ENCODE data around the gene GPHN. TPM values are rescaled to one million over a fixed set of nuclear protein-coding genes. Genes with fewer than 3 reads are reported as not detected.

The GPHN gene
- total and polyA plus RNA-seq, 2 of the 8 experiments (the other 6 are each of a cell fraction or from before 2014, with no cell fraction given): 6.0 to 16.0 TPM

GRCh38 chr14:67129768-67130167 lies 621.8 kb downstream of the GPHN start:
- H3K18ac ChIP-seq (ENCODE audit: extremely low read depth, low read length): no peak overlapping the region
- H4K5ac ChIP-seq (ENCODE audit: insufficient read length, low read depth, low read length): no peak overlapping the region
- H2BK15ac ChIP-seq (ENCODE audit: low read length): no peak overlapping the region
- no peaks in the 10 kb centered on the region for H4K20me1 ChIP-seq (replicated peaks in 1 of 2; ENCODE audit: control insufficient read depth in 1 of 2, insufficient read depth in 2 of 2, low read length in 2 of 2)
- no peak for FAIRE-seq
- H2BK5ac ChIP-seq (ENCODE audit: low read depth, low read length): no peak overlapping the region
- no peaks in the 10 kb centered on the region for H3K79me2 ChIP-seq (ENCODE audit: control insufficient read depth in 1 of 2, insufficient read depth in 2 of 2, low read length in 2 of 2)
- H3K9ac ChIP-seq (replicated peaks in 1 of 4; ENCODE audit: extremely low read depth in 1 of 4, low read depth in 3 of 4, low read length in 3 of 4): no peak overlapping the region
- H3K79me1 ChIP-seq (ENCODE audit: low read depth, low read length): no peaks in the 10 kb centered on the region
- H3K9me3 ChIP-seq (ENCODE audit: insufficient read depth in 2 of 2, low read depth in 1 of 2, low read length in 1 of 2): no peaks in the 10 kb centered on the region
- no peak overlapping the region for H2AK5ac ChIP-seq (ENCODE audit: low read depth, low read length)
- H3K23ac ChIP-seq (ENCODE audit: insufficient read length): no peak overlapping the region
- no peak overlapping the region for H2AFZ ChIP-seq (ENCODE audit: low read length)
- no peak overlapping the region for H4K8ac ChIP-seq (ENCODE audit: extremely low read depth, insufficient read depth, low read length)
- H3K56ac ChIP-seq (replicated peaks; ENCODE audit: insufficient read length, low read depth, low read length): no peak overlapping the region
- no peaks in the 10 kb centered on the region for H3K36me3 ChIP-seq (ENCODE audit: control insufficient read depth in 2 of 4, insufficient read depth in 4 of 4, low read length in 3 of 4)
- no peak overlapping the region for H3K27ac ChIP-seq (ENCODE audit: low read depth, low read length)
- H3K27me3 ChIP-seq (replicated peaks in 1 of 4; ENCODE audit: control insufficient read depth in 3 of 4, extremely low read depth in 1 of 4, insufficient read depth in 3 of 4, low read length in 3 of 4): no peaks in the 10 kb centered on the region
- ChIA-PET CTCF (ENCODE audit: partially characterized antibody) (interaction anchor here (1.0 kb wide), 1 partner anchor 152 kb away, joined by 3 read pairs; no protein-coding TSS in a partner anchor), POLR2A (ENCODE audit: partially characterized antibody) (no interaction called here)
- H3K4me3 ChIP-seq (ENCODE audit: extremely low read depth in 1 of 4, insufficient read depth in 2 of 4, low read depth in 3 of 4, low read length in 4 of 4): no peak overlapping the region
- H3K4ac ChIP-seq (replicated peaks; ENCODE audit: insufficient read length, low read depth, low read length): no peak overlapping the region
- no peak overlapping the region for H2BK20ac ChIP-seq (ENCODE audit: low read length)
- no peak overlapping the region for H2BK12ac ChIP-seq (ENCODE audit: low read depth, low read length)
- H3K4me2 ChIP-seq (ENCODE audit: insufficient read depth in 1 of 2, low read depth in 2 of 2, low read length in 2 of 2): no peak overlapping the region
- WGBS, 2 experiments (ENCODE audit: extremely low coverage in 1 of 2, insufficient coverage in 1 of 2, insufficient read length in 1 of 2, insufficient replicate concordance in 2 of 2, low coverage in 1 of 2, low lambda C conversion rate in 2 of 2, missing lambda C conversion rate in 1 of 2): 54% methylated on average over 2 of the region's 2 CpGs; no CpG with 5 or more reads in 1 of the 2 experiments
- H3K14ac ChIP-seq (ENCODE audit: insufficient read length): no peak overlapping the region
- H4K91ac ChIP-seq (replicated peaks; ENCODE audit: insufficient read length, low read length): no peak overlapping the region
- H3K4me1 ChIP-seq (replicated peaks in 1 of 4; ENCODE audit: control insufficient read depth in 3 of 4, insufficient read depth in 4 of 4, low read length in 3 of 4): peaks cover 0 to 2% (median 0%) of the 10 kb centered on the region in 4 experiments; a peak in 1 of 7 replicates
- DNase-seq (ENCODE audit: low read depth in 1 of 2, low spot score in 2 of 2): no peak
- no peak overlapping the region for H2BK120ac ChIP-seq (replicated peaks; ENCODE audit: low read depth, low read length)
- H3K23me2 ChIP-seq (ENCODE audit: low read depth, low read length): peaks cover 2% of the 10 kb centered on the region; the same call in 1 of the 2 replicates
- no peak for TF ChIP-seq SIN3A (conservative IDR thresholded peaks at IDR 0.05 in 1 of 2, IDR thresholded peaks at IDR 0.05 in 1 of 2; ENCODE audit: low read depth in 1 of 2, low read length in 2 of 2)
- no peak for TF ChIP-seq RXRA (IDR thresholded peaks at IDR 0.05; ENCODE audit: insufficient read depth, low read depth, low read length)
- TF ChIP-seq EP300 (IDR thresholded peaks at IDR 0.05; ENCODE audit: borderline replicate concordance in 1 of 2, low read depth in 2 of 2, low read length in 2 of 2): no peak
- no peak for TF ChIP-seq NRF1 (IDR thresholded peaks at IDR 0.05; ENCODE audit: low read depth, low read length)
- no peak for TF ChIP-seq MAX (IDR thresholded peaks at IDR 0.05)
- no peak for TF ChIP-seq GTF2F1 (IDR thresholded peaks at IDR 0.05; ENCODE audit: borderline replicate concordance, low read depth, low read length)
- no peak for TF ChIP-seq RFX5 (IDR thresholded peaks at IDR 0.05; ENCODE audit: borderline replicate concordance, low read depth, low read length)
- no peak for TF ChIP-seq SP1 (IDR thresholded peaks at IDR 0.05; ENCODE audit: low read depth, low read length)
- TF ChIP-seq CBX8 (IDR thresholded peaks at IDR 0.05; ENCODE audit: borderline replicate concordance, low read depth, low read length): no peak
- TF ChIP-seq RAD21 (IDR thresholded peaks at IDR 0.05 in 1 of 2, conservative IDR thresholded peaks at IDR 0.05 in 1 of 2; ENCODE audit: low read depth in 2 of 2, low read length in 2 of 2): no peak
- TF ChIP-seq SIRT6 (IDR thresholded peaks at IDR 0.05; ENCODE audit: low read length): no peak
- no peak for TF ChIP-seq YY1 (IDR thresholded peaks at IDR 0.05; ENCODE audit: low read depth, low read length)
- TF ChIP-seq FOSL1 (IDR thresholded peaks at IDR 0.05; ENCODE audit: insufficient read depth, low read depth, low read length): no peak
- no peak for TF ChIP-seq POLR2AphosphoS5 (IDR thresholded peaks at IDR 0.05; ENCODE audit: low read depth, low read length)

Measured in H1 (cell line).